ENCODE data around the gene FHIP1B. TPM values are rescaled to one million over a fixed set of nuclear protein-coding genes. Genes with fewer than 3 reads are reported as not detected.
A peak's percentile ranks its signal among the peaks of the same experiment; 100 is the strongest.

FHIP1B gene
- total RNA-seq, 4 donors from 2014 or later: 135 to 484 (median 279) TPM

- peak overlapping the region in 2 of 4 donors; percentile 12 to 50 for H3K27ac ChIP-seq
- peaks cover 0 to 26% (median under 1%) of the 10 kb centered on the region in 4 donors for H3K4me1 ChIP-seq
- H3K27me3 ChIP-seq: no peaks in the 10 kb centered on the region
- H3K9me3 ChIP-seq: no peaks in the 10 kb centered on the region
- TF ChIP-seq POLR2A (IDR thresholded peaks at IDR 0.05) (no peak), CTCF (IDR thresholded peaks at IDR 0.05) (no peak)
- DNase-seq: no peak
- H3K36me3 ChIP-seq: peaks cover 0 to 36% (median 0%) of the 10 kb centered on the region in 3 donors
- no peak overlapping the region for H3K4me3 ChIP-seq
Observed at GRCh38 chr11:6225896-6226295, 8.5 kb downstream of the FHIP1B start.

DNA sequence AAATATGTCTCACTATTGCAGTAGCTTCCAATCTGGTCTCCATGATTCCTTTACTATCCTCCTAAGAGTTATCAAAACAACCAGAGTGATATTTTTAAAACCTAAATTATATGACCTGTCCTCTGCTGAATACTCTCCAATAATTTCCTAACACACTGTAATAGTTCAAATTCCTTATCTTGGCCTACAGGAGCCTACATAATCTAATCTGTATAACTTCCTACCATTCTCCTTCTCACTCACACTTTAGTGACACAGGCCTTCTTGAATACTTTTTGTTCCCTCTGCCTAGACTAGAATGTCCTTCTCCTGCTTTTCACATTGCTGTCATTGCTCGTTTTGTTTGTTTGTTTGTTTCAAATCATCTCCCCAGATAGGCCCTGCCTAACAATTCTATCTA lies 9.4 kb downstream of the FHIP1B start:
- H3K4me1 ChIP-seq: peaks cover 0 to 26% (median 0%) of the 10 kb centered on the region in 4 donors
- no peaks in the 10 kb centered on the region for H3K27me3 ChIP-seq
- no peak overlapping the region for H3K27ac ChIP-seq
- H3K4me3 ChIP-seq: no peak overlapping the region
- no peaks in the 10 kb centered on the region for H3K9me3 ChIP-seq
- H3K36me3 ChIP-seq: peaks cover 0 to 45% (median 0%) of the 10 kb centered on the region in 3 donors
- no peak for DNase-seq
- TF ChIP-seq POLR2A (IDR thresholded peaks at IDR 0.05) (no peak), CTCF (IDR thresholded peaks at IDR 0.05) (no peak)

DNA sequence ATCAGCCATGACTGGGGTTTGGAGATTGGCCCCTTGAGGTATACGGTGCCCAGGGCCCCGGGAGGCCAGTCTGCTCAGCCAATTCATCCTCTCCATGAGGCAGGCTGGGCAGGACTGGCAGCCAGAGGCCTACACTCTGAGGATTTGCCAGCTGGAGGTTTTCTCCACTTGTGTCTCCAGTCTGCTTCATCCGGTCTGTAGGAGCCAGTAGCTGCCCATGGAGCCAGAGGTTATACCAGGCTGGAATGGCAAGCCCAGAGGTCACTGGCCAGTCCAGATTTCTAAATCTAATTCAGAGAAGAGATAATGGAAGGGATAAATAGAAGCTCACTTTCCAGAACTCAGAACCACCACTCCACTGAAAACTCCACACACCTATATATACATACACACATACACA lies 10.0 kb downstream of the FHIP1B start:
- no peak for DNase-seq
- Histone ChIP-seq H3K4me3 (no peak overlapping the region), H3K9me3 (no peaks in the 10 kb centered on the region), H3K27me3 (no peaks in the 10 kb centered on the region), H3K4me1 (peaks cover 0 to 26% (median 0%) of the 10 kb centered on the region in 4 donors), H3K27ac (no peak overlapping the region), H3K36me3 (peaks cover 0 to 51% (median 0%) of the 10 kb centered on the region in 3 donors)
- no peak for TF ChIP-seq CTCF (IDR thresholded peaks at IDR 0.05)
- TF ChIP-seq POLR2A (IDR thresholded peaks at IDR 0.05): no peak

- Histone ChIP-seq H3K27ac (no peak overlapping the region), H3K36me3 (peaks cover 0 to 57% (median 0%) of the 10 kb centered on the region in 3 donors), H3K27me3 (no peaks in the 10 kb centered on the region), H3K4me1 (peaks cover 0 to 26% (median 0%) of the 10 kb centered on the region in 4 donors), H3K9me3 (no peaks in the 10 kb centered on the region), H3K4me3 (no peak overlapping the region)
- TF ChIP-seq POLR2A (IDR thresholded peaks at IDR 0.05): no peak
- no peak for TF ChIP-seq CTCF (IDR thresholded peaks at IDR 0.05)
- DNase-seq: no peak
Observed at GRCh38 chr11:6223854-6224253, 10.6 kb downstream of the FHIP1B start.

- Histone ChIP-seq H3K27me3 (no peaks in the 10 kb centered on the region), H3K9me3 (no peaks in the 10 kb centered on the region), H3K4me1 (no peaks in the 10 kb centered on the region), H3K4me3 (no peak overlapping the region), H3K36me3 (peaks cover 0 to 98% (median 0%) of the 10 kb centered on the region in 3 donors), H3K27ac (no peak overlapping the region)
- no peak for TF ChIP-seq POLR2A (IDR thresholded peaks at IDR 0.05)
- no peak for TF ChIP-seq CTCF (IDR thresholded peaks at IDR 0.05)
- no peak for DNase-seq
Observed at GRCh38 chr11:6219359-6219758, 15.1 kb downstream of the FHIP1B start.

DNA sequence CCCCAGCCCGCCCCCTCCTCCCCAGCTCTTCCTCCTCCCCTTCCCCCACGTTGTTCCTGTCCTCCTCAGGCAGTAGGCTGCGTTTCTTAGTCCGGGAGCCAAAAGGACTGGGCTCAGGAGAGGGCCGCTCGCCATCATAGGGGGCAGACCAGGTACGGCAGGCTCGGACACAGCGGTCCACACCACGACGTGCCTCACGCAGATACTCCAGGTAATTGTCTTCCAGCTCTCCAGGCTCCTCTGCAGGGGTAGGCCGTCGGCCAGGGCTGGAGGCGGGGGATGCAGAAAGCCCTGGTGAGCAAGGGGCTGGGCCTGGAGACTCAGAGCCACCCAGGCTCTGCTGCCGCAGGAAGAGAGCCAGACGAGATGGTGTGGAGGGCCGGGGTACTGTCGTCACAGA lies 16.7 kb downstream of the FHIP1B start:
- no peaks in the 10 kb centered on the region for H3K4me1 ChIP-seq
- no peaks in the 10 kb centered on the region for H3K9me3 ChIP-seq
- peaks cover 0 to 97% (median 0%) of the 10 kb centered on the region in 3 donors for H3K36me3 ChIP-seq
- no peak for DNase-seq
- no peak overlapping the region for H3K4me3 ChIP-seq
- H3K27ac ChIP-seq: no peak overlapping the region
- no peaks in the 10 kb centered on the region for H3K27me3 ChIP-seq
- no peak for TF ChIP-seq CTCF (IDR thresholded peaks at IDR 0.05)
- TF ChIP-seq POLR2A (IDR thresholded peaks at IDR 0.05): no peak
